ENCODE results near the gene PDE6B. TPM values are rescaled to one million over a fixed set of nuclear protein-coding genes. Genes with fewer than 3 reads are reported as not detected.
A peak's percentile ranks its signal among the peaks of the same experiment; 100 is the strongest.
"Not testable (repeated sequence)": the region's sequence is repeated elsewhere in the genome, so short reads cannot be mapped to it uniquely, and the experiment has no call there.

Gene PDE6B
- total RNA-seq, 6 donors from 2014 or later = 4.2 to 28.3 (median 9.0) TPM

DNA sequence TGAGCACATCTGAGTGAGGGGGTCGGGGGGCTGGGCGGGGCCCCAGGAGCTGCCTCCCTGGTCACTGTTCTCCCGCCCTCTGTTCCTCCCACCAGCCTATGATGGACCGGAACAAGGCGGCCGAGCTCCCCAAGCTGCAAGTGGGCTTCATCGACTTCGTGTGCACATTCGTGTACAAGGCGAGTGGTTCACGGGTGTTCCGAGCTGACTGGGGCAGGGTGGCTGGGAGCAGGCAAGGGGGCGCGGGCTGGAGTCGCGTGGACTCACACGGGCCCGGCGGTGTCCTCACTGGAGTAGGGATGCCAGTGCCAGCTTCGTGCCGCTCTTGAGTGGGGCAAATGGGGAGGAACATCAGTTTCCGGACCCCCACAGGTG, 41.0 kb downstream of the PDE6B start:
- ATAC-seq (ENCODE audit: low FRiP score in 2 of 2) (no peak), DNase-seq (peak in 1 of 2 donors; percentile 83)
- Histone ChIP-seq H3K9me3 (no peaks in the 10 kb centered on the region), H3K27ac (no peak overlapping the region), H3K27me3 (no peaks in the 10 kb centered on the region), H3K4me1 (peaks cover 7 to 21% (median 8%) of the 10 kb centered on the region in 4 donors), H3K4me3 (no peak overlapping the region), H3K36me3 (peaks cover 0 to 16% (median 1%) of the 10 kb centered on the region in 4 donors)
- no peak for TF ChIP-seq POLR2AphosphoS5 (IDR thresholded peaks at IDR 0.05)
- WGBS, 2 donors = 87 to 89% methylated on average over 8 to 22 of the region's 22 CpGs

DNA sequence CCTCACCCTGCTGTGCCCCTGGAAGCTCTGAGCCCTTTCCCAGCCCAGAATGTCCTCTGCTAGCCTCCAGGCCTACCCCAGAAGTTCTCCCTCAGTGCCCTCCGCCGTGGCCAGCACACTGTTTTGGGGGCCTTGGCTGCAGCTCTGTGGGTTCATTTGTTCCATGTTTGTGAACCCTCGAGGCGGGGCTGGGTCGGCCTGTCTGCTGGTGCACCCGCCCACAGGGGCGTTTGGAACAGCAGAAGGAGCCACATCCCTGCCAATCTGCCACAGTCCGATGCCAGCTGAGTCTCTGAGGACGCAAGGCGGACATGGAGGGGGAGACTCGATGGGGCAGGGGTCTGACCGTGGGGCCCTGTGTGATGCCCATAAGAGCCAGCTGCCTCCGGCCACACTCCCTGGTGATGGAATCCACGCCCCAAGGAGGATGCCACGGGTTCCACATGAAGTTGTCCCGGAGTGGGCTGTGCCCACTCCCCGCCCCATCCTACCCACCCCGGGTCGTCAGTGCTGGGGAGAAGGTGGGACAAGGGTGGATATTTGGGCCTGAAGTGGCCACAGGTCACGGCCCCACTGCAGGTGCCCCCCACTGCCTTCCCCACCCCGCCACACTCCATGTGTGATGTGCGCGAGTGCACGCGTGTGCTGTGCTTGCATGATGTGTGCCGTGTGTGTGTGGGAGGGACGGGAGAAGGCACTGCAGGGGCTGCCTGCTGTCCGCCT, 41.6 kb downstream of the PDE6B start:
- Histone ChIP-seq H3K27ac (no peak overlapping the region), H3K27me3 (no peaks in the 10 kb centered on the region), H3K4me1 (peaks cover 7 to 21% (median 8%) of the 10 kb centered on the region in 4 donors), H3K9me3 (no peaks in the 10 kb centered on the region), H3K4me3 (no peak overlapping the region), H3K36me3 (peaks cover 0 to 22% (median 7%) of the 10 kb centered on the region in 4 donors)
- WGBS, 2 donors = 92 to 93% methylated on average over 17 to 28 of the region's 28 CpGs
- DNase-seq (peak in 1 of 2 donors; percentile 53), ATAC-seq (ENCODE audit: low FRiP score in 2 of 2) (no peak)
- TF ChIP-seq EP300 (IDR thresholded peaks at IDR 0.05) = no peak

DNA sequence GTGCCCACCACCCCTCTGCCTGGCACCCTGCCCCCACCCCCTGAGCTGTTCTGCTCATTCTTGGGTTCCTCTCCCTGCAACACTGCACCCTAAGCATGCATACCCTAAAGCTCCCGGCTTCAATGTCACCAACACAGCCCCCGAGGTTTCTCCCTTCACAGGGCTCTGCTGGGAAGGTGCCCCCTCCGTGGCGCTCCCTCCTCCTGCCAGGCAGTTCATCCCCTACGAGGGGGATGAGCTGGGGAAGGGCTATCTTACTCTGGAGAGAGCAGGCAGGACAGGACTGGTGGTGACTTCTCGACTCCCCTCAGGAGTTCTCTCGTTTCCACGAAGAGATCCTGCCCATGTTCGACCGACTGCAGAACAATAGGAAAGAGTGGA, 42.2 kb downstream of the PDE6B start:
- WGBS, 2 donors = 64 to 78% methylated on average over 6 to 10 of the region's 10 CpGs
- Histone ChIP-seq H3K4me3 (no peak overlapping the region), H3K4me1 (peaks cover 7 to 22% (median 8%) of the 10 kb centered on the region in 4 donors), H3K27ac (no peak overlapping the region), H3K9me3 (no peaks in the 10 kb centered on the region), H3K36me3 (peaks cover 3 to 28% (median 12%) of the 10 kb centered on the region in 4 donors), H3K27me3 (no peaks in the 10 kb centered on the region)
- TF ChIP-seq EP300 (IDR thresholded peaks at IDR 0.05) (no peak), POLR2AphosphoS5 (IDR thresholded peaks at IDR 0.05) (no peak), POLR2A (IDR thresholded peaks at IDR 0.05) (no peak)
- TF ChIP-seq, protein P1, sequence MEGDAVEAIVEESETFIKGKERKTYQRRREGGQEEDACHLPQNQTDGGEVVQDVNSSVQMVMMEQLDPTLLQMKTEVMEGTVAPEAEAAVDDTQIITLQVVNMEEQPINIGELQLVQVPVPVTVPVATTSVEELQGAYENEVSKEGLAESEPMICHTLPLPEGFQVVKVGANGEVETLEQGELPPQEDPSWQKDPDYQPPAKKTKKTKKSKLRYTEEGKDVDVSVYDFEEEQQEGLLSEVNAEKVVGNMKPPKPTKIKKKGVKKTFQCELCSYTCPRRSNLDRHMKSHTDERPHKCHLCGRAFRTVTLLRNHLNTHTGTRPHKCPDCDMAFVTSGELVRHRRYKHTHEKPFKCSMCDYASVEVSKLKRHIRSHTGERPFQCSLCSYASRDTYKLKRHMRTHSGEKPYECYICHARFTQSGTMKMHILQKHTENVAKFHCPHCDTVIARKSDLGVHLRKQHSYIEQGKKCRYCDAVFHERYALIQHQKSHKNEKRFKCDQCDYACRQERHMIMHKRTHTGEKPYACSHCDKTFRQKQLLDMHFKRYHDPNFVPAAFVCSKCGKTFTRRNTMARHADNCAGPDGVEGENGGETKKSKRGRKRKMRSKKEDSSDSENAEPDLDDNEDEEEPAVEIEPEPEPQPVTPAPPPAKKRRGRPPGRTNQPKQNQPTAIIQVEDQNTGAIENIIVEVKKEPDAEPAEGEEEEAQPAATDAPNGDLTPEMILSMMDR (IDR thresholded peaks at IDR 0.05) = no peak
- no peak for DNase-seq
- ATAC-seq (ENCODE audit: low FRiP score in 2 of 2) = no peak

DNA sequence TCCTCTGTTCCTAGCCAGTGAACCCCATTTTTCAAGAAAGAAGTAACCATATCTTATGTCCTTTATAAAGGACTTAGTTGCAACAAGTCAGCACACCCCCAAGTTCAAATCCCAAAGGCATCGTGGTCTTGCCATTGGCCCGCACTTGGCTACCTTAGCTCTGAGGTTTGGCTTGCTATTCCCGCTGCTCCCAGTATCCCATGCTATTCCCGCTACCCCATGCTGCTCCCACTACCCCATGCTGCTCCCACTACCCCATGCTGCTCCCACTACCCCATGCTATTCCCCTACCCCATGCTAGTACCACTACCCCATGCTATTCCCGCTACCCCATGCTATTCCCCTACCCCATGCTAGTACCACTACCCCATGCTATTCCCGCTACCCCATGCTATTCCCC, 42.8 kb downstream of the PDE6B start:
- H3K27ac ChIP-seq; ATAC-seq (ENCODE audit: low FRiP score in 2 of 2); DNase-seq; H3K9me3 ChIP-seq; H3K27me3 ChIP-seq; H3K4me3 ChIP-seq: not testable (repeated sequence)
- peaks cover 5 to 25% (median 9%) of the 10 kb centered on the region in 4 donors for H3K4me1 ChIP-seq
- 91 to 94% methylated on average over 6 of the region's 6 CpGs for WGBS, 2 donors
- peaks cover 3 to 32% (median 15%) of the 10 kb centered on the region in 4 donors for H3K36me3 ChIP-seq

DNA sequence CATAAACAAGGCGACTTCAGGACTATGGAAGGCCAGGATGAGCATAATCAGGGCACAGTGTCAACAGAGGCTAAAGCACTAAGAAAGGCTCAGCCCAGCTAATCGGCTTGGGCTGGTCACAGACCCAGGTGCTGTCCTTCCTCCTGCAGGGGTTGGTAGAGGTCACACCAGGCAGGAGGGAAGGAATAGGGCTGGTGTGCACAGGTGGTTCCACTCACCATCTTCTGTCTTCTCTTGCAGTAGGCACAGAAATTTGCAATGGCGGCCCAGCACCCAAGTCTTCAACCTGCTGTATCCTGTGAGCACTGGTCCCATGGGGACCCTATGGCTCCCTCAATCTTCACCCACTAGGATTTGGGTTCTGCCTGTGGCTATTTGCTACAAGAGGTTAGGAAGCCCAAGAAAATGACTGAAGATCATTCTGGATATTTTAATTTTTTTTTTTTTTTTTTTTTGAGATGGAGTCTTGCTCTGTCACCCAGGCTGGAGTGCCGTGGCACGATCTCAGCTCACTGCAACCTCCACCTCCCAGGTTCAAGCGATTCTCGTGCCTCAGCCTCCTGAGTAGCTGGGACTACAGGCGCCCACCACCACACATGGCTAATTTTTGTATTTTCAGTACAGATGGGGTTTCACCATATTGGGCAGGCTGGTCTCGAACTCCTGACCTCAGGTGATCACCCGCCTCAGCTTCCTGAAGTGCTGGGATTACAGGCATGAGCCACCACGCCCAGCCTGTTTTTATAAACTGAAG, 44.6 kb downstream of the PDE6B start:
- not testable (repeated sequence) for H3K27ac ChIP-seq; H3K9me3 ChIP-seq; H3K4me3 ChIP-seq; H3K27me3 ChIP-seq; DNase-seq; ATAC-seq (ENCODE audit: low FRiP score in 2 of 2)
- peaks cover 6 to 18% (median 11%) of the 10 kb centered on the region in 4 donors for H3K4me1 ChIP-seq
- WGBS, 2 donors = 96 to 97% methylated on average over 9 to 11 of the region's 11 CpGs
- peaks cover 3 to 32% (median 15%) of the 10 kb centered on the region in 4 donors for H3K36me3 ChIP-seq

DNA sequence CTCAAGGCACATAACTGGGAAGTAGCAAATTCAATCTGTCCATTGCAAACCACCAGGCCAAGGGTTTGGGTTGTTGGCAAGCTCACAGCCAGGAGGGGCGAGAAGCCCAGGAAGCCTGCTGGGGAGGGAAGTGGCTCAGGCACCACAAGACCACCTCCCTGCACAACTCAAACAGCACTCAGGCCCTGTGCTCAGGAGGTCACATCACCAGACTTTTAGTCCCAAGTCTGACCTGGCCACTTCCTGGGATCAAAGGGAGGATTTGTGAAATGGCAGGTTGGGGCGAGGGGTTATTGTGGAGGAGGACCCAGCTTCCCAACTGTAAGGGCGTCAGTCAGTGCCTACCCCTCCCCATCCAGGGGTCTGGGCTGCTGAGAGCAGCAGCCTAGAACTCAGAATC, 46.4 kb downstream of the PDE6B start:
- no peak for TF ChIP-seq EP300 (IDR thresholded peaks at IDR 0.05)
- TF ChIP-seq POLR2AphosphoS5 (IDR thresholded peaks at IDR 0.05) = no peak
- TF ChIP-seq, protein P1 (IDR thresholded peaks at IDR 0.05) = no peak
- no peak for TF ChIP-seq POLR2A (IDR thresholded peaks at IDR 0.05)
- ATAC-seq (ENCODE audit: low FRiP score in 2 of 2) = no peak
- H3K9me3 ChIP-seq = no peaks in the 10 kb centered on the region
- no peak for DNase-seq
- WGBS, 2 donors = 94 to 96% methylated on average over 3 of the region's 3 CpGs
- peaks cover 11 to 28% (median 17%) of the 10 kb centered on the region in 4 donors for H3K4me1 ChIP-seq
- H3K4me3 ChIP-seq = no peak overlapping the region
- H3K36me3 ChIP-seq = peaks cover 3 to 32% (median 15%) of the 10 kb centered on the region in 4 donors
- no peaks in the 10 kb centered on the region for H3K27me3 ChIP-seq
- H3K27ac ChIP-seq = no peak overlapping the region

All from upper lobe of left lung (tissue), 6 donors.